ENCODE measurements around the gene KIF3C.
A peak's percentile ranks its signal among the peaks of the same experiment; 100 is the strongest.
"Not testable (repeated sequence)": the region's sequence is repeated elsewhere in the genome, so short reads cannot be mapped to it uniquely, and the experiment has no call there.

KIF3C gene

GRCh38 chr2:25982273-25982967 is at the start of gene KIF3C:
TSS of gene KIF3C (minus strand) at chr2:25982497. CDS start at chr2:25981917, 580 bp downstream.
- FAIRE-seq (peak; percentile 17), DNase-seq (ENCODE audit: low spot score) (peak; percentile 89)

GRCh38 chr2:26028083-26028482 is 45.8 kb upstream of the KIF3C start:
- FAIRE-seq; DNase-seq (ENCODE audit: low spot score): not testable (repeated sequence)

GRCh38 chr2:26025509-26025908 is 43.2 kb upstream of the KIF3C start:
- FAIRE-seq (no peak), DNase-seq (ENCODE audit: low spot score) (no peak)

- no peak for FAIRE-seq
- no peak for DNase-seq (ENCODE audit: low spot score)
These were observed 42.0 kb upstream of the KIF3C start for GRCh38 chr2:26024260-26024659.

- FAIRE-seq (no peak), DNase-seq (ENCODE audit: low spot score) (no peak)
These were observed 37.9 kb upstream of the KIF3C start for GRCh38 chr2:26020231-26020640.

- peak; percentile 50 for FAIRE-seq
- DNase-seq (ENCODE audit: low spot score): peak; percentile 96
These were observed 36.1 kb upstream of the KIF3C start for GRCh38 chr2:26018184-26019055.

GRCh38 chr2:26017464-26018183 is 35.3 kb upstream of the KIF3C start:
- no peak for FAIRE-seq

GRCh38 chr2:26016706-26017045 is 34.4 kb upstream of the KIF3C start:
- not testable (repeated sequence) for DNase-seq (ENCODE audit: low spot score); FAIRE-seq

More at GRCh38 chr2:26017464-26018183, 35.3 kb upstream of the KIF3C start:
- no peak for DNase-seq (ENCODE audit: low spot score)

GRCh38 chr2:26016012-26016705 is 33.9 kb upstream of the KIF3C start:
- no peak for DNase-seq (ENCODE audit: low spot score)
- no peak for FAIRE-seq

- FAIRE-seq (no peak), DNase-seq (ENCODE audit: low spot score) (no peak)
These were observed 31.4 kb upstream of the KIF3C start for GRCh38 chr2:26013668-26014067.

- DNase-seq (ENCODE audit: low spot score) (peak; percentile 54), FAIRE-seq (no peak)
These were observed 29.9 kb upstream of the KIF3C start for GRCh38 chr2:26011990-26012856.

GRCh38 chr2:26011609-26011989 is 29.3 kb upstream of the KIF3C start:
- FAIRE-seq: no peak
- DNase-seq (ENCODE audit: low spot score): no peak

- no peak for FAIRE-seq
- no peak for DNase-seq (ENCODE audit: low spot score)
These were observed 28.6 kb upstream of the KIF3C start for GRCh38 chr2:26010943-26011342.

GRCh38 chr2:26009567-26009963 is 27.3 kb upstream of the KIF3C start:
- no peak for FAIRE-seq

GRCh38 chr2:26008851-26009566 is 26.7 kb upstream of the KIF3C start:
- no peak for FAIRE-seq
- DNase-seq (ENCODE audit: low spot score): peak; percentile 35

More at GRCh38 chr2:26009567-26009963, 27.3 kb upstream of the KIF3C start:
- DNase-seq (ENCODE audit: low spot score): no peak

- no peak for DNase-seq (ENCODE audit: low spot score)
- no peak for FAIRE-seq
These were observed 25.8 kb upstream of the KIF3C start for GRCh38 chr2:26008095-26008494.

- DNase-seq (ENCODE audit: low spot score) (no peak), FAIRE-seq (no peak)
These were observed 20.5 kb upstream of the KIF3C start for GRCh38 chr2:26002632-26003310.

- no peak for FAIRE-seq
These were observed 19.6 kb upstream of the KIF3C start for GRCh38 chr2:26001743-26002351.

More at GRCh38 chr2:26001743-26002351, 19.6 kb upstream of the KIF3C start:
- DNase-seq (ENCODE audit: low spot score): no peak
